H9 (cell line): ENCODE measurements around the gene ST8SIA6. TPM values are rescaled to one million over a fixed set of nuclear protein-coding genes. Genes with fewer than 3 reads are reported as not detected.

ENCODE experiments used
- DNase-seq: peaks from one replicate; pipeline ENCODE4 v3.0.0-alpha.2; 2017
- H2AFZ ChIP-seq: one replicate; pipeline ENCODE4 v1.6.1; 2013; ENCODE audit warnings: mild to moderate bottlenecking, low read length, control low read depth, moderate library complexity
- H2AK5ac ChIP-seq: 2 replicates; pipeline ENCODE4 v1.6.1; 2013; ENCODE audit warnings: low read length, control low read depth, mixed read lengths; ENCODE audit not compliant: insufficient read length
- H2BK120ac ChIP-seq: one replicate; pipeline ENCODE4 v1.6.1; 2013; ENCODE audit warnings: low read depth, mild to moderate bottlenecking, low read length, control low read depth, inconsistent platforms; ENCODE audit not compliant: poor library complexity, severe bottlenecking
- H2BK12ac ChIP-seq: 2 replicates; pipeline ENCODE4 v1.6.1; 2013; ENCODE audit warnings: low read length, control low read depth, mixed read lengths, low read depth; ENCODE audit not compliant: insufficient read length
- H2BK15ac ChIP-seq: 2 replicates; pipeline ENCODE4 v1.6.1; 2013; ENCODE audit warnings: low read depth, low read length, control low read depth
- H2BK20ac ChIP-seq: one replicate; pipeline ENCODE4 v1.6.1; 2013; ENCODE audit warnings: low read depth, mild to moderate bottlenecking, low read length, control low read depth, inconsistent platforms; ENCODE audit not compliant: poor library complexity, severe bottlenecking
- H2BK5ac ChIP-seq: 2 replicates; pipeline ENCODE4 v1.6.1; 2013; ENCODE audit warnings: low read length, control low read depth, mixed read lengths; ENCODE audit not compliant: insufficient read length
- H3K14ac ChIP-seq: 2 replicates; pipeline ENCODE4 v1.6.1; 2013; ENCODE audit warnings: low read length, control low read depth; ENCODE audit not compliant: insufficient read depth
- H3K18ac ChIP-seq: 2 replicates; pipeline ENCODE4 v1.6.1; 2013; ENCODE audit warnings: low read depth, mild to moderate bottlenecking, mixed read lengths, low read length, control low read depth; ENCODE audit not compliant: insufficient read length
- H3K23ac ChIP-seq: 2 replicates; pipeline ENCODE4 v1.6.1; 2013; ENCODE audit warnings: low read length, control low read depth, mixed read lengths, low read depth; ENCODE audit not compliant: insufficient read length
- H3K23me2 ChIP-seq: 2 replicates; pipeline ENCODE4 v1.6.1; 2013; ENCODE audit warnings: low read depth, mild to moderate bottlenecking, mixed read lengths, low read length, control low read depth; ENCODE audit not compliant: insufficient read length, poor library complexity, severe bottlenecking
- H3K27ac ChIP-seq: 2 replicates; pipeline ENCODE4 v1.5.1; 2013; ENCODE audit warnings: low read length, control low read depth, mixed read lengths, low read depth; ENCODE audit not compliant: insufficient read length
- H3K27me3 ChIP-seq: 2 replicates; pipeline ENCODE4 v1.6.1; 2013; ENCODE audit warnings: low read length, control low read depth, inconsistent platforms; ENCODE audit not compliant: insufficient read depth
- H3K4ac ChIP-seq: 2 replicates; pipeline ENCODE4 v1.6.1; 2013; ENCODE audit warnings: low read depth, mild to moderate bottlenecking, control low read depth, inconsistent platforms, low read length, moderate library complexity
- H3K4me1 ChIP-seq: 2 replicates; pipeline ENCODE4 v1.6.1; 2013; ENCODE audit warnings: low read length, control low read depth, inconsistent platforms; ENCODE audit not compliant: insufficient read depth
- H3K4me2 ChIP-seq: 2 replicates; pipeline ENCODE4 v1.6.1; 2013; ENCODE audit warnings: low read length, control low read depth, mixed read lengths; ENCODE audit not compliant: insufficient read length, insufficient read depth
- H3K56ac ChIP-seq: 2 replicates; pipeline ENCODE4 v1.6.1; 2013; ENCODE audit warnings: low read depth, mild to moderate bottlenecking, mixed read lengths, low read length, control low read depth; ENCODE audit not compliant: insufficient read length
- H3K79me1 ChIP-seq: 2 replicates; pipeline ENCODE4 v1.6.1; 2013; ENCODE audit warnings: low read depth, mild to moderate bottlenecking, moderate library complexity, low read length, control low read depth, inconsistent platforms; ENCODE audit not compliant: insufficient read depth, poor library complexity, severe bottlenecking
- H3K79me2 ChIP-seq: 2 replicates; pipeline ENCODE4 v1.6.1; 2013; ENCODE audit warnings: low read length, control low read depth, inconsistent platforms; ENCODE audit not compliant: insufficient read depth
- H3K9ac ChIP-seq: 2 replicates; pipeline ENCODE4 v1.6.1; 2013; ENCODE audit warnings: low read length, control low read depth, mixed read lengths; ENCODE audit not compliant: insufficient read length; ENCODE audit errors: extremely low read depth
- H3K9me3 ChIP-seq: one replicate; pipeline ENCODE4 v1.6.1; 2013; ENCODE audit warnings: low read depth, low read length, inconsistent platforms; ENCODE audit not compliant: control insufficient read depth
- H3T11ph ChIP-seq: one replicate; pipeline ENCODE4 v1.6.1; 2013; ENCODE audit warnings: mild to moderate bottlenecking, low read length, control low read depth, inconsistent platforms
- H4K20me1 ChIP-seq: one replicate; pipeline ENCODE4 v1.6.1; 2013; ENCODE audit not compliant: control insufficient read depth, insufficient read length, insufficient read depth
- H4K5ac ChIP-seq: 2 replicates; pipeline ENCODE4 v1.6.1; 2013; ENCODE audit warnings: low read depth, mild to moderate bottlenecking, mixed read lengths, low read length, control low read depth; ENCODE audit not compliant: insufficient read length
- H4K8ac ChIP-seq: replicated peaks from 2 replicates; pipeline ENCODE4 v1.6.1; 2013; ENCODE audit warnings: low read length, control low read depth, mixed read lengths, low read depth; ENCODE audit not compliant: insufficient read length
- H4K91ac ChIP-seq: 2 replicates; pipeline ENCODE4 v1.6.1; 2013; ENCODE audit warnings: low read depth, mild to moderate bottlenecking, moderate library complexity, mixed read lengths, low read length, control low read depth; ENCODE audit not compliant: insufficient read length
- H3K27ac Mint-ChIP-seq, 3 experiments: 2 replicates in 2 of 3; 3 replicates in 1 of 3; pipeline ENCODE4 v1.8.0; 2020 to 2021; ENCODE audit warnings: mixed read lengths in 3 of 3, mild to moderate bottlenecking in 1 of 3, moderate library complexity in 1 of 3
- H3K27me3 Mint-ChIP-seq: 2 replicates; pipeline ENCODE4 v1.8.0; 2021; ENCODE audit warnings: low read depth, mild to moderate bottlenecking, moderate library complexity, mixed read lengths
- H3K36me3 Mint-ChIP-seq, 3 experiments: 2 replicates in 2 of 3; 3 replicates in 1 of 3; pipeline ENCODE4 v1.8.0; 2020 to 2021; ENCODE audit warnings: low read depth in 3 of 3, mixed read lengths in 3 of 3; ENCODE audit not compliant: insufficient read depth in 1 of 3
- H3K4me1 Mint-ChIP-seq, 2 experiments: 2 replicates each; pipeline ENCODE4 v1.8.0; 2020; ENCODE audit warnings: mixed read lengths in 2 of 2
- H3K4me3 Mint-ChIP-seq, 2 experiments: 2 replicates in 1 of 2; 3 replicates in 1 of 2; pipeline ENCODE4 v1.8.0; 2020 to 2021; ENCODE audit warnings: mild to moderate bottlenecking in 2 of 2, mixed read lengths in 2 of 2, moderate library complexity in 1 of 2
- H3K9me3 Mint-ChIP-seq, 2 experiments: 2 replicates in 1 of 2; 3 replicates in 1 of 2; pipeline ENCODE4 v1.8.0; 2020; ENCODE audit warnings: mild to moderate bottlenecking in 2 of 2, mixed read lengths in 2 of 2, moderate library complexity in 1 of 2
- CTCF ChIP-seq: fragments of 200-600 bp; sonication (generic); conservative IDR thresholded peaks from 3 replicates; pipeline ENCODE4 v1.8.0; 2021; ENCODE audit warnings: antibody characterized with exemption, mild to moderate bottlenecking
- WGBS: extraction: QIAGEN DNeasy Blood & Tissue Kit; methylation state at CpG from one replicate; pipeline ENCODE4 v1.1.7; 2013; ENCODE audit warnings: missing lambda C conversion rate, low lambda C conversion rate, mixed read lengths; ENCODE audit not compliant: insufficient read length; ENCODE audit errors: extremely low coverage; 5-methylcytosine and 5-hydroxymethylcytosine counted together
- total RNA-seq: library from RNA; stranded (reverse); gene quantifications from 2 replicates; pipeline ENCODE4 v1.2.1, GENCODE V29; 2021

ST8SIA6 gene
- total RNA-seq, 1 experiment from 2014 or later, result 0.37 TPM

DNA sequence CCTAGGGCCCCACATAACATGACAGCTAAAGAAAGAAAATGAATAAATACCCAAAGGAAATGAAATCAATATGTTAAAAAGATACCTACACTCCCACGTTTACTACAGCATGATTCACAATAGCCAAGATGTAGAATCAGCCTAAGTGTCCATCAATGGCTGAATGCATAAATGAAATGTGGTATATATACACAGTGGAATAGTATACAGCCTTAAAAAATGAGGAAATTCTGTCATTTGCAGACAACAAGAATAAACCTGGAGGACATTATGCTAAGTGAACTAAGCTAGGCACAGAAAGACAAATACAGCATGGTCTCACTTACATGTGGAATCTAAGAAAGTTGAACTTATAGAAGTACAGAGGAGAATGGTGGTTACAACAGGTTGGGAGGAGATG lies 102.9 kb downstream of the ST8SIA6 start:
- Histone ChIP-seq H2BK5ac (no peak overlapping the region), H2BK15ac (no peak overlapping the region), H2BK120ac (no peak overlapping the region), H3K4me2 (no peak overlapping the region), H3K23ac (no peak overlapping the region), H2AFZ (no peak overlapping the region), H3K4ac (no peak overlapping the region), H4K20me1 (no peaks in the 10 kb centered on the region), H4K8ac (no peak overlapping the region), H2AK5ac (no peak overlapping the region), H3K56ac (no peak overlapping the region), H3K14ac (no peak overlapping the region), H3K9me3 (no peaks in the 10 kb centered on the region), H3T11ph (no peak overlapping the region), H3K79me1 (no peaks in the 10 kb centered on the region), H3K9ac (no peak overlapping the region), H3K27ac (no peak overlapping the region), H4K5ac (no peak overlapping the region), H3K27me3 (no peaks in the 10 kb centered on the region), H4K91ac (no peak overlapping the region), H2BK12ac (no peak overlapping the region), H3K23me2 (no peaks in the 10 kb centered on the region), H2BK20ac (no peak overlapping the region), H3K18ac (no peak overlapping the region), H3K4me1 (no peaks in the 10 kb centered on the region), H3K79me2 (no peaks in the 10 kb centered on the region)
- Mint-ChIP-seq H3K36me3 (no peaks in the 10 kb centered on the region), H3K27ac (no peak overlapping the region), H3K4me1 (peaks cover 4% of the 10 kb centered on the region in 2 experiments; a peak in 1 of 4 replicates), H3K27me3 (no peaks in the 10 kb centered on the region; the same call in 1 of the 2 replicates), H3K9me3 (no peaks in the 10 kb centered on the region), H3K4me3 (no peak overlapping the region)
- DNase-seq, result no peak
- no CpG with 5 or more reads among the region's 1 CpG for WGBS
- TF ChIP-seq CTCF, result no peak
